H1 (cell line): ENCODE measurements around the gene CACNG4. TPM values are rescaled to one million over a fixed set of nuclear protein-coding genes. Genes with fewer than 3 reads are reported as not detected.

Experiments used
- CTCF ChIA-PET: fragments of 300-600 bp; sonication (Branson Sonifier 250); formaldehyde crosslinking; loops from one replicate; lab custom pipeline; 2021; ENCODE audit not compliant: partially characterized antibody; lab: Charles Lee
- POLR2A ChIA-PET: fragments of 300-600 bp; sonication (Branson Sonifier 250); formaldehyde crosslinking; loops from one replicate; lab custom pipeline; 2021; ENCODE audit warnings: inconsistent platforms; ENCODE audit not compliant: partially characterized antibody; lab: Charles Lee
- DNase-seq, 2 experiments: peaks; one replicate each; pipeline versions ENCODE4 v3.0.0 to v3.0.0-alpha.2; 2010 to 2022; ENCODE audit warnings: low spot score in 2 of 2, low read depth in 1 of 2, mixed read lengths in 1 of 2
- FAIRE-seq: peaks from 2 replicates; lab custom pipeline; 2011; peaks lifted over from hg19 to GRCh38; lab: Jason Lieb, UNC
- H2AFZ ChIP-seq: 2 replicates; pipeline ENCODE4 v1.8.1; 2012; ENCODE audit warnings: low read length, inconsistent platforms
- H2AK5ac ChIP-seq: 2 replicates; pipeline ENCODE4 v1.6.1; 2013; ENCODE audit warnings: low read depth, low read length
- H2BK120ac ChIP-seq: replicated peaks from 2 replicates; pipeline ENCODE3; 2013; ENCODE audit warnings: low read depth, low read length, inconsistent platforms
- H2BK12ac ChIP-seq: 2 replicates; pipeline ENCODE4 v1.6.1; 2013; ENCODE audit warnings: low read depth, low read length
- H2BK15ac ChIP-seq: 2 replicates; pipeline ENCODE4 v1.6.1; 2013; ENCODE audit warnings: low read length
- H2BK20ac ChIP-seq: 2 replicates; pipeline ENCODE4 v1.6.1; 2013; ENCODE audit warnings: low read length
- H2BK5ac ChIP-seq: 2 replicates; pipeline ENCODE4 v1.6.1; 2013; ENCODE audit warnings: low read depth, low read length
- H3K14ac ChIP-seq: 2 replicates; pipeline ENCODE4 v1.6.1; 2013; ENCODE audit warnings: inconsistent platforms; ENCODE audit not compliant: insufficient read length
- H3K18ac ChIP-seq: 2 replicates; pipeline ENCODE4 v1.6.1; 2013; ENCODE audit warnings: low read length; ENCODE audit errors: extremely low read depth
- H3K23ac ChIP-seq: 2 replicates; pipeline ENCODE4 v1.6.1; 2013; ENCODE audit warnings: inconsistent platforms; ENCODE audit not compliant: insufficient read length
- H3K23me2 ChIP-seq: 2 replicates; pipeline ENCODE4 v1.6.1; 2013; ENCODE audit warnings: low read depth, low read length
- H3K27ac ChIP-seq: 2 replicates; pipeline ENCODE4 v1.6.1; 2011; ENCODE audit warnings: low read depth, low read length, inconsistent platforms
- H3K27me3 ChIP-seq, 4 experiments: replicated peaks in 1 of 4; 1 replicate in 1 of 4; 2 replicates in 3 of 4; pipeline versions ENCODE4 v1.6.1 to v1.8.1; 2011 to 2013; ENCODE audit warnings: low read length in 3 of 4, mild to moderate bottlenecking in 3 of 4, inconsistent platforms in 2 of 4, mixed read lengths in 2 of 4, moderate library complexity in 1 of 4; ENCODE audit not compliant: control insufficient read depth in 3 of 4, insufficient read depth in 3 of 4; ENCODE audit errors: extremely low read depth in 1 of 4
- H3K36me3 ChIP-seq, 4 experiments: 2 replicates each; pipeline versions ENCODE4 v1.6.1 to v1.8.1; 2011 to 2013; ENCODE audit warnings: mild to moderate bottlenecking in 4 of 4, low read length in 3 of 4, moderate library complexity in 2 of 4, control low read depth in 1 of 4, inconsistent platforms in 1 of 4; ENCODE audit not compliant: insufficient read depth in 4 of 4, control insufficient read depth in 2 of 4
- H3K4ac ChIP-seq: replicated peaks from 2 replicates; pipeline ENCODE3; 2013; ENCODE audit warnings: low read length, low read depth, mixed read lengths, inconsistent platforms; ENCODE audit not compliant: insufficient read length
- H3K4me1 ChIP-seq, 4 experiments: replicated peaks in 1 of 4; 1 replicate in 1 of 4; 2 replicates in 3 of 4; pipeline versions ENCODE4 v1.6.1 to v1.8.1; 2011 to 2013; ENCODE audit warnings: low read length in 3 of 4, inconsistent platforms in 2 of 4, mixed read lengths in 1 of 4; ENCODE audit not compliant: insufficient read depth in 4 of 4, control insufficient read depth in 3 of 4
- H3K4me2 ChIP-seq, 2 experiments: 2 replicates each; pipeline versions ENCODE4 v1.6.1 to v1.8.1; 2011 to 2013; ENCODE audit warnings: low read depth in 2 of 2, low read length in 2 of 2, control low read depth in 1 of 2, inconsistent platforms in 1 of 2, mild to moderate bottlenecking in 1 of 2; ENCODE audit not compliant: insufficient read depth in 1 of 2
- H3K4me3 ChIP-seq, 4 experiments: fragments of 200-600, 300-600 bp in 1 of 4; sonication (generic), shearing (Covaris generic), sonication (Bioruptor Twin) in 1 of 4; 2 replicates each; pipeline versions ENCODE4 v1.5.1 to v1.8.1; 2011 to 2016; ENCODE audit warnings: low read length in 4 of 4, low read depth in 3 of 4, control low read depth in 2 of 4, inconsistent platforms in 2 of 4, mild to moderate bottlenecking in 2 of 4, mixed read lengths in 1 of 4, moderate library complexity in 1 of 4; ENCODE audit not compliant: insufficient read depth in 2 of 4; ENCODE audit errors: extremely low read depth in 1 of 4
- H3K56ac ChIP-seq: replicated peaks from 2 replicates; pipeline ENCODE3; 2013; ENCODE audit warnings: low read depth, mild to moderate bottlenecking, mixed read lengths, low read length, inconsistent platforms; ENCODE audit not compliant: insufficient read length
- H3K79me1 ChIP-seq: 2 replicates; pipeline ENCODE4 v1.6.1; 2013; ENCODE audit warnings: low read depth, low read length, control low read depth
- H3K79me2 ChIP-seq, 2 experiments: 2 replicates each; pipeline versions ENCODE4 v1.6.1 to v1.8.1; 2012 to 2013; ENCODE audit warnings: low read length in 2 of 2, mild to moderate bottlenecking in 2 of 2, inconsistent platforms in 1 of 2; ENCODE audit not compliant: insufficient read depth in 2 of 2, control insufficient read depth in 1 of 2
- H3K9ac ChIP-seq, 4 experiments: replicated peaks in 1 of 4; 1 replicate in 1 of 4; 2 replicates in 3 of 4; pipeline versions ENCODE4 v1.6.1 to v1.8.1; 2011 to 2013; ENCODE audit warnings: low read depth in 3 of 4, low read length in 3 of 4, control low read depth in 2 of 4, mild to moderate bottlenecking in 2 of 4, moderate library complexity in 2 of 4, inconsistent platforms in 1 of 4; ENCODE audit errors: extremely low read depth in 1 of 4
- H3K9me3 ChIP-seq, 2 experiments: 2 replicates each; pipeline versions ENCODE4 v1.6.1 to v1.8.1; 2012 to 2013; ENCODE audit warnings: mild to moderate bottlenecking in 2 of 2, moderate library complexity in 2 of 2, control low read depth in 1 of 2, inconsistent platforms in 1 of 2, low read depth in 1 of 2, low read length in 1 of 2, mixed read lengths in 1 of 2; ENCODE audit not compliant: insufficient read depth in 2 of 2
- H4K20me1 ChIP-seq, 2 experiments: replicated peaks in 1 of 2; 2 replicates each; pipeline versions ENCODE3 to v1.8.1; 2011 to 2013; ENCODE audit warnings: inconsistent platforms in 2 of 2, low read length in 2 of 2, mild to moderate bottlenecking in 1 of 2; ENCODE audit not compliant: insufficient read depth in 2 of 2, control insufficient read depth in 1 of 2
- H4K5ac ChIP-seq: 2 replicates; pipeline ENCODE4 v1.6.1; 2013; ENCODE audit warnings: low read length, low read depth, mixed read lengths, inconsistent platforms; ENCODE audit not compliant: insufficient read length
- H4K8ac ChIP-seq: 2 replicates; pipeline ENCODE4 v1.8.0; 2013; ENCODE audit warnings: mild to moderate bottlenecking, moderate library complexity, low read length, inconsistent platforms; ENCODE audit not compliant: insufficient read depth; ENCODE audit errors: extremely low read depth
- H4K91ac ChIP-seq: replicated peaks from 2 replicates; pipeline ENCODE3; 2013; ENCODE audit warnings: low read length, mixed read lengths, inconsistent platforms; ENCODE audit not compliant: insufficient read length
- RAD21 ChIP-seq, 2 experiments: IDR thresholded peaks in 1 of 2; conservative IDR thresholded peaks in 1 of 2; 2 replicates each; pipeline ENCODE4 v1.6.1; 2011; ENCODE audit warnings: low read depth in 2 of 2, low read length in 2 of 2, improper control_type of control experiment in 1 of 2, inconsistent platforms in 1 of 2, mild to moderate bottlenecking in 1 of 2, moderate library complexity in 1 of 2
- SIN3A ChIP-seq, 2 experiments: IDR thresholded peaks in 1 of 2; conservative IDR thresholded peaks in 1 of 2; 2 replicates each; pipeline ENCODE4 v1.6.1; 2011 to 2012; ENCODE audit warnings: low read length in 2 of 2, improper control_type of control experiment in 1 of 2, low read depth in 1 of 2, mild to moderate bottlenecking in 1 of 2
- WGBS, 2 experiments: shearing (Covaris generic) in 1 of 2; methylation state at CpG; one replicate each; pipeline versions ENCODE4 v1.1.6 to v1.1.7; 2013 to 2015; ENCODE audit warnings: low lambda C conversion rate in 2 of 2, mixed read lengths in 2 of 2, inconsistent platforms in 1 of 2, low coverage in 1 of 2, missing lambda C conversion rate in 1 of 2; ENCODE audit not compliant: insufficient replicate concordance in 2 of 2, insufficient coverage in 1 of 2, insufficient read length in 1 of 2; ENCODE audit errors: extremely low coverage in 1 of 2, missing lambda C conversion rate in 1 of 2; 5-methylcytosine and 5-hydroxymethylcytosine counted together
- polyA plus RNA-seq, 7 experiments: library from polyadenylated mRNA; depleted of rRNA in 3 of 7; stranded (reverse) in 5 of 7; unstranded in 2 of 7; fragments of >200 nt in 5 of 7; fragments of 200-250 nt in 2 of 7; gene quantifications; 1 replicate in 5 of 7; 2 replicates in 1 of 7; 4 replicates in 1 of 7; pipeline versions ENCODE4 v1.2.1 to v1.2.3, GENCODE V29; 2011 to 2013; ENCODE audit warnings: missing spikeins in 2 of 7, mixed read lengths in 2 of 7
- total RNA-seq: library from RNA; stranded (reverse); fragmentation: NEBNext Ultra II Directional; extraction: Animal tissue kit (Norgen Biotek cat#: 25700); gene quantifications from 2 replicates; pipeline ENCODE4 v1.2.1, GENCODE V29; 2021

Gene CACNG4
- total and polyA plus RNA-seq, 2 of the 8 experiments (the other 6 are each of a cell fraction or from before 2014, with no cell fraction given): 3.6 to 5.6 TPM

DNA sequence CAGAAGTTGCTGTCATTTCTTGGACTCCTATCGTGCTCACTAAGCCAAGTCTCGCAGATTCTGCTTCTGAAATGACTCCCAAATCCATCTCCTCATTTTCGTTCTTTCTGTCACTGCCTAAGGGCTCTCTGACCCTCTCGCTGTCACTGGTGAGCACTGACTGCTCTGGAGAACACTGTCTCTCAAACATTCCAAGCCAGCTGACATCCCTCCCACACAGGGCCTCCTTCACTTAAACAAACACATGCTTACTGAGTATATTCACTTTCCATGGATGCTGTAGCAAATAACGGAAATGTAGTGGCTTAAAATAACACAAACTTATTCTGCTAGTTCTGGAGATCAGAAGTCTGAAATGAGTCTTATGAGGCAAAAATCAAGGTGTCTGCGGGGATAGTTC, 98.6 kb downstream of the CACNG4 start:
- no peak overlapping the region for H2BK20ac ChIP-seq
- TF ChIP-seq SIN3A (conservative IDR thresholded peaks at IDR 0.05 in 1 of 2, IDR thresholded peaks at IDR 0.05 in 1 of 2; ENCODE audit: low read depth in 1 of 2, low read length in 2 of 2) (no peak), RAD21 (IDR thresholded peaks at IDR 0.05 in 1 of 2, conservative IDR thresholded peaks at IDR 0.05 in 1 of 2; ENCODE audit: low read depth in 2 of 2, low read length in 2 of 2) (no peak)

More for the DNA sequence above, 98.6 kb downstream of the CACNG4 start:
- Histone ChIP-seq H4K20me1 (no peaks in the 10 kb centered on the region), H3K4me3 (no peak overlapping the region), H2BK5ac (no peak overlapping the region), H4K5ac (no peak overlapping the region), H2BK120ac (no peak overlapping the region), H3K23ac (no peak overlapping the region), H2AFZ (no peak overlapping the region), H3K9ac (no peak overlapping the region), H4K91ac (no peak overlapping the region), H3K56ac (no peak overlapping the region), H2BK12ac (no peak overlapping the region), H3K36me3 (no peaks in the 10 kb centered on the region), H3K79me1 (no peaks in the 10 kb centered on the region), H3K18ac (peak overlapping the region; percentile 71; the same call in 1 of the 2 replicates), H2BK15ac (no peak overlapping the region), H3K27ac (no peak overlapping the region), H3K9me3 (no peaks in the 10 kb centered on the region), H4K8ac (no peak overlapping the region), H3K4me2 (no peak overlapping the region), H3K27me3 (no peaks in the 10 kb centered on the region), H3K23me2 (no peaks in the 10 kb centered on the region), H3K79me2 (no peaks in the 10 kb centered on the region), H2AK5ac (no peak overlapping the region), H3K4me1 (no peaks in the 10 kb centered on the region; a peak in 1 of 7 replicates), H3K4ac (no peak overlapping the region), H3K14ac (no peak overlapping the region)
- no peak for FAIRE-seq
- ChIA-PET CTCF (interaction anchor here (0.9 kb wide), 1 partner anchor 19 kb away, joined by 3 read pairs; the partner anchor contains the start of gene CACNG1), POLR2A (no interaction called here)
- peak in 1 of 2 experiments; percentile 30 for DNase-seq
- 89% methylated on average over 6 of the region's 6 CpGs; no CpG with 5 or more reads in 1 of the 2 experiments for WGBS, 2 experiments
